HG02973 (cell line): Measurements from ENCODE around the gene EPB41L3.
"Not testable (repeated sequence)": the region's sequence is repeated elsewhere in the genome, so short reads cannot be mapped to it uniquely, and the experiment has no call there.

Experiments
- ATAC-seq: cut with Tn5 transposase; IDR thresholded peaks from one replicate; pipeline ENCODE4 v1.9.1; 2021; ENCODE audit warnings: moderate library complexity; ENCODE audit not compliant: unreplicated experiment

EPB41L3 gene

DNA sequence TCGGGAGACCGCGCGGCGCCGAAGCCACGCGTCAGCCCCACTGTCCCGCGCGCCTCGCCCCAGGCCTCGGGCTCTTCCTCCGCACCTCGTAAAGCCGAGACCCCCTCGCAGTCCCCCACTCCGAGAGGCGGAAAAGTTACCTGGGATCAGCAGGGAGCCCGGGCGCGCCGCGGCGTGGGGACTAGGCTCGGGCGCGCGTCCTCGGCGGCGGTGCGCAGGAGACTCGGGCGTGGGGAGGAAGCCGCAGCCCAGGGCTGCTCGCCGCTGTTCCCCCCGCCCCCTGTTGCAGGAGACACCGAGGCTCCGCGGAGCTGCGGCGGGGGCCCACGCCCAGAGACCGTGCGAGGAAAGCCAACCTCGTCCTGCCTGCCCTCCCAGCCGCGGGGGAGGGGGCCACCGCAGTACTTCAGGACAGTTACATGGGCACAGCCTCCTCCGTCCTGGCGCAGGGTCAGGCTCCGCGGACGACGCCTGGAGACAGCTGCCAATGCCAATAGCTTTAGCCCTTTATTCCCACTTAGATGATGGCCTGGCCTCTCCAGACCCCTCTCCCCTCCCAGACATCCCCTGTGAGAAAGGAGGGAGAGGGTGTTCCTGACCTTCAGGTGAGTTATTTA lies at the start of gene EPB41L3:
Gene EPB41L3, minus strand, starts transcription at position 225 of the 617 bp plus-strand sequence. CDS start 54,814 bp downstream, outside the sequence.
- no peak for ATAC-seq

DNA sequence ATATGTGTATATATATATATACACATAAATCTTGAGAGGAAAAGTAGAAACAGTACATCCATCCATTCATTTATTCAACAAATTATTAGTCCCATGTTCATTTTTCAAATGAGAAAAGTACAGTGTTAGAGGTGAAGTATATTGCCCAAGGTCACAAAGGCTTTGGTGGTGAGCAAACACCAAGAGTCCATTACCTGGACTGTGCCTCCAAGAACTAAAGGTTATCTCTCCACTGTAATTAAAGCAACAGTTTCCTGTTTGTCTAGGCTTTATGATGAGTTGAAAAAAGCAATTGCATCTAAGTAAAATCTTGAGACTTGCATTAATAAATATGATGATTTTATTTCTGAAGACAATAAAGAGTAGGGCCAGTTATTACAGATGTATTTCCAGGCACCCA lies 44.7 kb upstream of the EPB41L3 start:
- ATAC-seq: no peak

DNA sequence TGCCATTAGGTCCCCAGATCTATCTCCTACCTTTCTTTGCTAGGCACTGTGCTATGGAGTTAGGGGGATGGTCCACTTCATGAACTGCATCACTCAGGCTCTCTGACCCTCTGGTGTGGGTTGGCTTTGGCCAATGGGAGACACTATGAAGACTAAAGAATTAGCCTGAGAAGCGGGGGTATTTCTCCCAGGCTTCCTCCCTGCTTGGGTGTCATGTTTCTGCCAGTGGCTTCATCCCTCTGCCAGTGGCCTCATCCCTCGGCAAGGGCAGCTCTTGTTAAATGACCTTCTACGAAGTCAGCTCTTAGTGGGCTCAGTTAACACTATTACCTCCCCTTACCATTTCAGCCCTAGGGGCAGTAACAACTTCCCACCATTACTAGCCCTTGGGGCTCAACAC lies 41.9 kb upstream of the EPB41L3 start:
- ATAC-seq: no peak

DNA sequence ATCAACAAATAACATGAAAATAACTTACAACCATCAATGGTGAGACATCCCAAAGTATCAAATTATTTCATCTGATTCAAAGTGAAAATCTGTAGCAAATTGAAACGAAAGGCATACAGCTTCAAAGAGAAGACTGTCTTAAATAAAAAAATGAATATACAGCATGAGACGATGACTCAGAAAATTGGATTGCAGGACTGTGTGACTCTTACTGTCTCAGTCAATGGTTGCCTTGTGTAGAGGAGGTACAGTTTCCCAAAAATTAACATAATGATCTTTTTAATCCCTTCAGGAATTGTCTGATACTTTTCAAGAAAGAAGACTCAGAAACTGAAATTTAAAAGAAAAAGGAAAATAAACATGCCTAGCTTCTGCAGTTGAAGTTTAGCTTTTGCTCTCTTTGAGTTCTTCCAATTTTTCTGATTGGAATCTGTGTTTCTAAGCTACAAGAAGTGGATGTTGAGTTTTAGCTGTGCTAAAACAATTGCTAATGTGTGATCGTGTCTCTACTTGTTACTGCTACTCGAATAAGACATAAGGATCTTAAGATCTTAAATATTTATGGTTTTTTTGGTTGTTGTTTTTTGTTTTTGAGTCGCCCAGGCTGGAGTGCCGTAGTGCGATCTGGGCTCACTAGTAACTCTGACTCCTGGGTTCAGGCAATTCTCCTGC lies 41.1 kb upstream of the EPB41L3 start:
- no peak for ATAC-seq

DNA sequence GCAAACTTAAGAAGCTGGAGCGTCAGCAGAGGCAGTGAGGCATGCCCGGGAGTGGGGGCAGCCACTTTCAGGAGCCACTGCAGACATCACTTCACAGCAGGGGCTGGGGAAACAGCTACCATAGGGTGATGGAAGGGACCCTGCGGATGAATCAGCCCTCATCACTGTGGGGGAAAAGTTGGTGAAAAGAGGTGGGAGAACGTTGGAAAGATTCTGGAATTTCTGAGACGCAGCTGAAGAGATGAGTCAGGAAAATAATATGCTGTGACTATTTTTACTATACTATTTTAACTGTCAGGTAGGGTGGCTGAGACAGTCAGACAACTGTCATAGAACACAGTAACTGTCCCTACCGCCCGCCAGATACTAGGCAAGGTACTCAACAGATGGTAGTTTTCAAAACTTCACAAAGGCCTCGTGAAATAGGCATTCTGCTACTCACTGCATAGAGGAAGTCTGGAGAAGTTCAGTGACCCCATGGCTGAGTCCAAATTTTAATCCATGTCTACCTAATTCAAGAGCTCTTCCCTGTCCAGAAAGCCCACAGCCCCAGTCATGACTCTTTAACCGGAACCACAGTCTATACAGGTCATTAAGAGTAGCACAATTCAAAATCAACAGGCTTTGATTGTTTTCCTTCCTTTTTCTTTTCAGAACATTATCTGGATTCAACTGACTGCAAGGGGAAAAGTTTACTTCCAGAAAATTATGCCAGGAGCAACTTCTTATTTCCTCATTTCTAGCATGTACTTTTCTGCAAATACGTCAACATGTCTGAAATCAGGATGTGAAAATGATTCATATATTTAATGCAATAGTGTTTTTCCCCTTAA lies 39.3 kb upstream of the EPB41L3 start:
- no peak for ATAC-seq

DNA sequence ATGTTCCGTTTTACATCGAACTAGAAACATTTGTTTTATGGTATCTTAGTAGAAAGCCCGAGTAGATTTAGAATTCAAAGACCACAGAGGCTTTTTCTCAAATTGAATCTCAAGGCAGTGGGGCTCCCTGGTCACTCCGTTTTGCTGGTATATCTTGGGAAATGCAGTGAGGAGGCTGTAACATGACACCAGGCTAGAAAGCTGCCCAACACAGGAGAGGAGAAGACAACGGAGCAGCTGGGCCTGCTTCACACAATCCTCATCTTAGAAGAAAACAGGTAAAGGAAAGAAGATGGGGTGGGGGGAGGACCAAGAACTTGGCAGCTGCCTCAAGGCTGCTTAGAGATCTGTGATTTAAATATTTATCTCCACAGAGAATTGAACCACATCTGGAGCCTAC lies 38.3 kb upstream of the EPB41L3 start:
- no peak for ATAC-seq

DNA sequence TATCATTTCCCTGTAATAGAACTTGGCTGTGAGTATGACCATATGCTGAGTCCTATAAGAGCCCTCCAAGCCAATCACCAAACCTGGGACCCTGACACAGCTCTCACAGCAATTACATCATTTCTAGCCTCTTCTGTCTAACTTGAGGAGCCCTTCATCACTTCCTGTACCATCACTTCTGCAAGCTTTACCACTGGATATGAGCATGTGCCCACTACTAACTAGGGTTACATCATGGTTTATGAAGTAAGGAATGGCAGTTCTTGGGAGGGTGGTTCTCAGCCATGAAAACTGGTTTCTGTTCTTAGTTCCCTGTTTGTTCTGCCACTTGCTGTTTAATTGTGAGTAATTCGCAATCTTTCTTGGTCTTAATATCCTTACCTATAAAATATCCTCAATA lies 31.0 kb upstream of the EPB41L3 start:
- no peak for ATAC-seq

DNA sequence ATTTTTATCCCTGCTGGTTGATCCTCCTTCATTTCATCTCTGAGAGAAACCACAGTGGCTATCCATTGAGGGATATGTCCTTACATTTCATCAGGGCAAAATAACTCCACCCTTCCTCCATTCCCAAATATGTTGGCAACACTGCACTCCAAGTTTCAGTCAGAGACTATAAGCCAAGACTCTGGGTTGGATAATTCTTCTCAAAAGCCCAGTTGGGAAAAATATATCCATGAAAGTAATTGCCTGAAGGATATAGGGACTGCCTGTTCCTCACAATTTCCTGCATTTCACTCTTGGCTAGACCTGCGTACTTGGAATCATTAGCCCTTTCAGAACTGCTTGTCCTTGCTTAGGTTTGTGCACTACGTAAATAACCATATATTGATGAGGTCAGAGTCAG lies 27.9 kb upstream of the EPB41L3 start:
- ATAC-seq: no peak

DNA sequence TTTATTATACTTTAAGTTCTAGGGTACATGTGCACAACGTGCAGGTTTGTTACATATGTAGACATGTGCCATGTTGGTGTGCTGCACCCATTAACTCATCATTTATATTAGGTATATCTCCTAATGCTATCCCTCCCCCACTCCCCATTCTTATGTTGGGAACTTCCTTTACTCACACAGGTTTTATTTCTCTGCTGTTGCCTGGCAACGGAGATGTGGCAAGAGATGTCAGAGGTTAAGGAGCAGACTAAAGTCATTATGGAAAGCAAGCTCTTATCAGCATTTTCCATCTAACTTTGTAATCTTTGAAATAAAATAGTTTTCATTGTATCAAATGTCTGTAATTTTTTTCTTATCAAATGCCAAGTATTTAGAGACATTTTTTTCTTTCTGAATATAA lies 26.8 kb upstream of the EPB41L3 start:
- ATAC-seq: not testable (repeated sequence)

DNA sequence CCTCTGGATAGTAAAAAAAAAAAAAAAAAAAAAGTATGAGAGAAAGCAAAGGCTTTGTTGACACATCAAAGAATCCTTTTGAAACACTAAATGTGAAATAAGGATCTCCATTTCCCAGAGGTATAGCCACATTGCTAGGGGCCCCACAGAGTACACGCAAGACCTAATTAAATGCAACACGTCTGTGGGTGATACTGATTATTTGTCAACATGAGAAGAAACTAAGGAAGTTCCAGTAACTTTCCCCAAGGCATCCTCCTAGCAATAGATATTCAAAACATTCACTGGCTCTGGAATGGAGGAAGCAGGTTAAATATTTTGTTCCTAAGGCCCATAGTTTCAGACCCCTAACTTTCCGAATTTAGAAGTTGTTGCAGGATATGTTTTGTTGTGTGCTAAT lies 24.6 kb upstream of the EPB41L3 start:
- no peak for ATAC-seq

DNA sequence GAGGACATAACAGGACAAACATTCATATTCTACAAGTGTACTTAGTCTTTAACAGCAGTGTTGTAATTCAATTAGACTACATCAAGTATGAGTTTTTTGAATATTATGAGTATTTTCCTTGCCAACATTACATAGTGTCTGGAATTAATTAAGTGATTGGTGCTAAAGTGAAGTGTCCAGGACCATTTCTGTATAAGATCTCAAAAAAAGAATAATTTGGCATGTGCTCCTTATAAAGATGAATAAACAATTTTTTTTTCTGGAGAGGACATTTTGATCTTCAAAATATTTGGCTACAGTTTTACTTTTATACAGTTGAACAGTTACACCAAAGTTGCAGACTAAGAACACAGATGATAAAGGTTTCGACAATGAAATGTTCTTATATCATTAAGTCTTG lies 15.1 kb upstream of the EPB41L3 start:
- no peak for ATAC-seq

DNA sequence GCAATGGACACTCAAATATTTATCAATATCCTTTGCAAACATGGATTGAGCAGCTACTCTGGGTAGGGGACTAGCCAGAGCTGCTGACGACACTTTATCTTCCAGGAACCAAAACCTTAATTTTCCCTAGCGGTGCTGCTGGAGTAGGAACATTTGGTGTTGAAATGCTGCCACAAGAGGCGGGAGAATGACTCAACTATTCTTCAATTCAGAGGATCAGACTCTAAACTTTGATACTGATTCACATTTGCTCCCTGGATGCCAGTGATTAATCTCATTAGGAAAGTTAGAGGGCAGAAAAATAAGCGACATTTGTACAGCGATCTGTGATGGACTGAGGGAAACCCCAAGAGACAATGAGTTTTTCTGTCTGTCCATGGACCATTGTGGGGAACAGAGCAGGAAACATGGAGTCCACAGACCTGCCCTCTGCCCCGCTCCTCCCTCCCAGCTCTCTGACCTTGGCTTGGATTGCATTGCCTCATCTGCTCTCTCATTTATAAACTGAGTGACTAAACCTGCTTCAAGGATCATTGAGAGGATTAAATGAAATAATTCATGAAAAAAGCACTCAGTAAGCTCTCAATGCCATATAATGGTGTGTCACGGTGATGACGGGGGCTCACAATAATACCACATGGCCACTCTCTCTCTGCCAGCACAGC lies 12.6 kb upstream of the EPB41L3 start:
- no peak for ATAC-seq

DNA sequence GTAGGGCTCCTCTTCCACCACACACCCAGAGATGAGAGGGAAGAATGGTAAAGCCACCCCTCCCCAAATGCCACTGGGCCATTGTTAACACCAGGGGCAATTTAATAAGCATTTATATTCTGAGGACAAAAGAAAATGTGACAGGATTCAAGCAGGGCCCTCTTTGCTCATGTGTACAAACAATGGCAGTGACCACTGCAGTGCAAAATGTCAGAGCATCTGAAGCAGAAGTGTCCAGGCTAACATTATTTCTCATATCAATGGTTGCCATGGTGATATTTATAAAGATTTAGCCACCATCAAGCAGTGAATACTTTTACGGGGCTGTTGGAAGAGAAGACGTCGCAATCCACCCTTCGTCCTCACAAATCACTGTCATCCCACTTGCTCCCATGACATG lies 10.8 kb upstream of the EPB41L3 start:
- no peak for ATAC-seq

DNA sequence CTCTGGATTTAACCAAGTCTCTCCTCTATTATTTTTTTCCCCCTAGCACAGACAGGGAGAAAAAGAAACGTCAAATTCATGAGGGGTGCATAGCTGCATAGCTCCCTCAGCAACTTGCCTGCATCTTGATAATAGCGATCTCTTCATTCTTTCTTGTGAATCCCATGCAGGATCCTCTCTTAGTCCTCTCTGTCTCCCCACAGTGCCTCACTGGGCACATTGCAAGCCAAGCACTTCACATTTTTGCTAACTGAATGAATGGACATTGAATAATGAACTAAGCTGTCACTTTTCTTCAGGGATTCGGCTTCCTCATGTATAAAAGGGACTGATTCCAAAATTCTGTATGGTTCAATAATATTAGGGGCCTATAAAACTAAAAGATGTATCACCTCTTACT lies 2.9 kb upstream of the EPB41L3 start:
- no peak for ATAC-seq

DNA sequence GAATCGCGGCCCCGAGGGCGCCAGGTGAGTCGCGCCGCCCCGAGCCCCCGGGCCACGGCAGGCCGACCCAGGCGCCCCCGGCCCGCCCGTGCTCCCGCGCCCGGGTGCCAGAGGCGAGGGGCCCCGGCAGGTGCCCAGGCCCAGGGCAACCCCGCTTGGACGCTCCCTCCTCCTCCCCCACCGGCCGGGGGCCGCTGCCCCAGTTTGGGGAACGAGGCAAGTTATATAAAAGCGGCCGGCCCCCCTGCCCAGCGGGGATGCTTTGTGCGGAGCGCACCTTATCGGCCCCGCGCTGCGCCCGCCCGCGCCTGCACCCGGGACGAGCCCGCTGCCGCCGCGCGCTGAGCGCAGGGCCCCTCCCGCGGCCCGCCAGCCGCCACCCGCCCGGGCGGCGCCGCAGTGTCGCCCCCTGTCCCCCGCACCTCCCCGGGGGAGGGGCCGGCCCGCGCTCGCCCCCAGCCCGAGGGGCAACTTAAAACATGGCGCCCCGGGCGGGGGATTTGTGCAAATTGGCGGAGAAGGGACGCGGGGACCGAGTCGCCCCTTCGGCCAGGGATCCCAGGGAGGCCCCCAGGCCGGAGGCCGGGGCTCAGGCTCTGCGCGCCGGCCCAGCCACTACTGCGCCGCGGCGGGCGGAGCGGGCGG lies 639 bp downstream of the EPB41L3 start:
- no peak for ATAC-seq

DNA sequence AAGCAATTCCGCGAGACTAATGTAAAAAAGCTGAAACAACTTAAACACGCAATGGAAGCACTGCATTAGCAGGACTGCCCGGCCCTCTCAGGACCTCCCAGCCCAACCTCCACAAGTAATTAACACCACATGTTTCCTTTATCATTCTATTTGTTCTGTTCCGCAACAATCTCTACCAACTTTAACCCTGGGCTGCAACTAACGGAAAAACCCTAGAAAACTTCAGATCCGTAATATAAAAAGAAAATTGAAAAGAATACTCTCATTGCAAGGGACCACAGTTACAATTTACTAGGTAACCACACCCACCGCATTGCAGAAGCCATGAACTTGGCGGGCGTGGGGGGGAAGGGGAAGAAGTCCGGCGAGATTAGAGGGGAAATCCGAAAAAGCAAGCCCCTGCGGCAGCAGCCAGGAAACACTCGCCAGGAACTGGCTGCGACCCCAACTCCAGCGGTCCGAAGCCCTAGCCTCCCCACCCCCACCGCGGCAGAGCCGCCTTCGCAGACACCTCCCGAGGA lies 1.2 kb downstream of the EPB41L3 start:
- ATAC-seq: no peak

DNA sequence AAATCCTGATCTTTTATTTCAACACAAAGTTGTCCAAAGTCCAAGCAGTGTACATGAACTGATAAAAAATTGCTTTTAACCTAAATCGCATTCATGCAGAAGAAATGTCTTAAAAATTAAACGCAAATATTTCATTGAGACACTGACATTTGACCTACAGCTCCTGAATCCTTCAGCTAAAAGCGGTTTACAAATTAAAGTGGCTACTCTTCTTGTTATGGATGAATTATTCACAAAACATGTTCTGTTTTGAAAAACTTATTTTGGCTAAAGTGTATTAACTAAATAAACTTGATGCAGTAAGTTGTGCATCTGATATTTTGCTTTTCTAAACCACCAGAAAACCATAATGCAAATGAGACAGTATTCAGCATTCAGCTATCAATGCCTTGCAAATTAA lies 2.2 kb downstream of the EPB41L3 start:
- no peak for ATAC-seq

DNA sequence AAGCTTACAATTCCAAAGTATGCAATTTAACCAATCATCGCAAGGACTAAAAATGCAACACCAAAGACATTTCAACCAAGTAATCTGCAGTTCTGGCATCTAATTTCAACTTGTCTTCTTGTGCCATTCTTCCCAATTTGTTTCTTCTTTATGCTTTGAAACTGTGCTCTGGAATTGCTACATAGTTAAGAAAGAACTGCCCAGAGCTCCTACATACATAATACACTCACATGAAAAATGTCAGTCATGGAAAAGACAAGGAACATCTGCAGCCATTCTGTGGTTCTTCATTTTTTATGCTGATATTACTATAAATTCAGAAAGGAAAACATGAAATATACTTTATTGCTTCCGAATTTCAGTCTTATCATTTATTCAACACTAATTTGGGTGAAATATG lies 4.4 kb downstream of the EPB41L3 start:
- no peak for ATAC-seq

DNA sequence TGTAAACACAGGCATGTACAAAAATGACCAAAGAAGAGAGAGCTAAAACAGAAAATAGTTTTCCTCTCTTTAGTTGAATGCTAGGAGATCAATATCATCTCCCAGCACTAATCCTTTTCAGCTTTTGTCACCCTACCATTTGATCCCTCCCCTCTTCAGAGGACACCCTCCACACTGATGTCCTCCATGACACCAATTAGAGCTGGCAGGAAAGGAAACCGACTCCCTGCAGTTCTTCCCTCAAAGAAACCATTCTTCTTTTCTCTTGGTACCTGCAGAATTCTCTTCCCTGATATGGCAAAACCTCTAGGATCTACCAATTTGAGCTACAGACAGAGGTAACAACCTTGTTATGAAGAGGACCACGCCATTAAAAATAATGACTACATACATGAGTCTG lies 5.3 kb downstream of the EPB41L3 start:
- no peak for ATAC-seq

DNA sequence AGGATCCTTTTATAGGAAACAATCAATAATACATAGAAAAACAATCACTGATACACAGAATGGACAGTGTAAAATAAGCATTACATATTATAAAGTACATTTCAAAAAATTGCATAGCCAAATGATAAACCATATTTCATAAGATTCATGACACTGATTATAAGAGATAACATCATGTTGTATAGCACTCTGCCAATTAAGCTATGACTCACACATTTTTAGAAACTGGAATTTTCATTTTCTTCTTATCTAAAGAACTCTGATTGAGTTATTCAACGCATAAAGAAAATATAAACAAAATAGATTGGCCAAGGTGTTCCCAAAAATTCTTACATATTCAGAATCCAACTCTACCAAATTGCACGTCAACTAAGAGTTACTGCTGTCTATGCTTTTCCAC lies 5.9 kb downstream of the EPB41L3 start:
- ATAC-seq: no peak

DNA sequence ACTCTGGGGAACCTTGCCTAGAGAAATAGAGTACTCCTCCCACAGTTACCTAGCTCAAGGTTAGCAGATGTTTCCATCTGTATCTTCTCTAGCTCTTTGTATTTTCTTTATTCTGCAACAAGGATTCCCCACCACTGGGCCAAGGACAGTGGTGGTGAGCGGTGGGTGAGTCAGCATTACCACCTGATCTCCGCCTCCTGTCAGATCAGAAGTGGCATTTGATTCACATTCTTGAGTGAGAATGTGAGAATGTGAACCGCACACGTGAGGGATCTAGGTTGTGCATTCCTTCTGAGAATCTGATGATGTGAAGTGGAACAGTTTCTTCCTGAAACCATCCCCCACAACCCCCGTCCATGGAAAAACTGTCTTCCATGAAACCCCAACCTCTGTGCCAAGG lies 9.0 kb downstream of the EPB41L3 start:
- ATAC-seq: no peak
